GM21786 (cell line): ENCODE results near the gene SERP2.

Experiments
- ATAC-seq: cut with Tn5 transposase; IDR thresholded peaks from one replicate; pipeline ENCODE4 v1.9.1; 2021; ENCODE audit not compliant: unreplicated experiment

Gene SERP2

GRCh38 chr13:44355621-44356020 is 18.0 kb upstream of the SERP2 start:
- ATAC-seq = no peak

GRCh38 chr13:44359983-44360375 is 13.6 kb upstream of the SERP2 start:
- no peak for ATAC-seq

GRCh38 chr13:44362394-44363040 is 11.1 kb upstream of the SERP2 start:
- ATAC-seq = no peak

GRCh38 chr13:44363631-44364344 is 9.8 kb upstream of the SERP2 start:
- no peak for ATAC-seq

GRCh38 chr13:44364345-44365000 is 9.2 kb upstream of the SERP2 start:
- no peak for ATAC-seq

GRCh38 chr13:44365008-44365407 is 8.6 kb upstream of the SERP2 start:
- ATAC-seq = no peak

GRCh38 chr13:44365899-44366298 is 7.7 kb upstream of the SERP2 start:
- no peak for ATAC-seq

- ATAC-seq = no peak
These were observed 5.5 kb upstream of the SERP2 start for GRCh38 chr13:44368062-44368591.

- no peak for ATAC-seq
These were observed 4.8 kb upstream of the SERP2 start for GRCh38 chr13:44368599-44369368.

- no peak for ATAC-seq
These were observed 2.2 kb upstream of the SERP2 start for GRCh38 chr13:44371421-44371820.

- ATAC-seq = no peak
These were observed 400 bp upstream of the SERP2 start for GRCh38 chr13:44373247-44373600.

GRCh38 chr13:44374348-44374712 is 706 bp downstream of the SERP2 start:
- ATAC-seq = no peak

- no peak for ATAC-seq
These were observed 4.7 kb downstream of the SERP2 start for GRCh38 chr13:44378277-44378676.

- ATAC-seq = no peak
These were observed 6.3 kb downstream of the SERP2 start for GRCh38 chr13:44379885-44380284.

- ATAC-seq = no peak
These were observed 7.0 kb downstream of the SERP2 start for GRCh38 chr13:44380404-44381165.

- no peak for ATAC-seq
These were observed 9.1 kb downstream of the SERP2 start for GRCh38 chr13:44382635-44383145.

- no peak for ATAC-seq
These were observed 10.3 kb downstream of the SERP2 start for GRCh38 chr13:44383945-44384344.

- ATAC-seq = no peak
These were observed 11.2 kb downstream of the SERP2 start for GRCh38 chr13:44384778-44385177.

- no peak for ATAC-seq
These were observed 11.8 kb downstream of the SERP2 start for GRCh38 chr13:44385401-44385800.

GRCh38 chr13:44385847-44386246 is 12.2 kb downstream of the SERP2 start:
- no peak for ATAC-seq
